GM08714 (cell line): ENCODE results near the gene IGFBP5.

Experiments used
- H3K4me3 ChIP-seq: fragments of 200-500 bp; sonication (Bioruptor generic); 2 replicates; pipeline ENCODE4 v1.5.1; 2014; ENCODE audit warnings: mild to moderate bottlenecking, low read length, inconsistent platforms
- ZNF274 ChIP-seq: IDR thresholded peaks from 2 replicates; pipeline ENCODE4 v1.6.1; 2012; ENCODE audit warnings: mild to moderate bottlenecking, low read depth, low read length

Gene IGFBP5, protein sequence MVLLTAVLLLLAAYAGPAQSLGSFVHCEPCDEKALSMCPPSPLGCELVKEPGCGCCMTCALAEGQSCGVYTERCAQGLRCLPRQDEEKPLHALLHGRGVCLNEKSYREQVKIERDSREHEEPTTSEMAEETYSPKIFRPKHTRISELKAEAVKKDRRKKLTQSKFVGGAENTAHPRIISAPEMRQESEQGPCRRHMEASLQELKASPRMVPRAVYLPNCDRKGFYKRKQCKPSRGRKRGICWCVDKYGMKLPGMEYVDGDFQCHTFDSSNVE

DNA sequence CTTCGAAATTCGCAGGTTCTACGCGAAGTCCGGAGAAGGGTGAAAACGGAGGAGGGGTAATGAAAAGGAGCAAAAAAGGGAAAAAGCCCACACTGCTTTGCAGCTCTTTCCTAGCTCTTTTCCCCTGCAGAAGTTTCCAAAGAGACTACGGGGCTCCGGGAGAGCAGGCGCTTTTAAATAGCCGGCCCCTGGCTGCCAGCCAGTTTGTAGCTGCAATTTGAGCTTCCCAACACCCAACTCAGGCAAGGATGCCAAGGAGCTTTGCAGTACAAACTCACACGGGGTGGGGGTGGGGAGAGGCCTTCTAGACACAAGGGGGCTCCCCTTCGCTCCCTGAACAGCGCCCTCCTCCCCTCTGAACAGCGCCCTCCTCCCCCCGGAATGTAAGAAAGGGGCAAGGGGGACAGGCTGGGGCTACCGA is at the start of gene IGFBP5:
TSS of gene IGFBP5 (minus strand) at position 149 of the 421 bp plus-strand sequence. CDS start 774 bp downstream, outside the sequence.
- H3K4me3 ChIP-seq: no peak within 1 kb of the TSS
- TF ChIP-seq ZNF274: no peak

DNA sequence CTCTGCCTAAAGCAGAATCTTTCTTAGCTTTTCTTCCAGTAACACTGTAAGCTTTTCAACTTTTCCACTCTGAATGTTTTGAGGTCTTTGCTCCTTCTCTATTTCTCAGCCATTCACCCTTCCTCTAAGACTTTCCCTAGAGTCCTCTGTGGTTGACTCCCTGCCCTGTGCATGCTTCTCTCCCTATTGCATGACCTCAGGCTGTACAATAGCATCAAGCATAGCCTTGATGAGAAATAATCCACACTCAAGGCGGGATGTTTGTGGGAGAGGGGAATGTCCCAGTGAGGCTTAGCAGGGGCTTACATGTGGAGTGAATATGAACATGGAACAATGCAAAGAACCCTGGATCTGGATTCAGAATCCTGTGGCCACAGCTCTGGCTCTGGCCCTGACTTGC is 48.4 kb upstream of the IGFBP5 start:
- no peak overlapping the region for H3K4me3 ChIP-seq
- TF ChIP-seq ZNF274: no peak

DNA sequence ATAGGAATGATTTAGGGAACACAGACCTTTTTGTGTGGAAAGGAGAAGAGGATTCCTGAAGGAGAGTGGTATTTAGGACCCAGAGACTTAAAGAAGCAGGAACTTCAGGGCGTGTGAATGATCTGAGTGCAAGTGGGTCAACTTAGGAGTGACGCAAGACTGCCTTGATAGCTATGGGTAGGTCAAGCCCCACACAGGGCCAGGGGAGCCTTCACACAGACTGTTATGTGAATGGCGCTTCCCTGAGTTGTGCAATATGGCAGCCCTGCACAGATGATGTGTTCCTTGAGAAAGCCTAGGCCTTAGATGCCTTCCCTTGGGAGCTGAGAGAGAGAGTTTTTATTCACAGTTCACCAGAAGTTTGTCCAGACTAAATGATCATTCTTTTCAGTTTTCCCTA is 47.1 kb upstream of the IGFBP5 start:
- no peak for TF ChIP-seq ZNF274
- H3K4me3 ChIP-seq: no peak overlapping the region

DNA sequence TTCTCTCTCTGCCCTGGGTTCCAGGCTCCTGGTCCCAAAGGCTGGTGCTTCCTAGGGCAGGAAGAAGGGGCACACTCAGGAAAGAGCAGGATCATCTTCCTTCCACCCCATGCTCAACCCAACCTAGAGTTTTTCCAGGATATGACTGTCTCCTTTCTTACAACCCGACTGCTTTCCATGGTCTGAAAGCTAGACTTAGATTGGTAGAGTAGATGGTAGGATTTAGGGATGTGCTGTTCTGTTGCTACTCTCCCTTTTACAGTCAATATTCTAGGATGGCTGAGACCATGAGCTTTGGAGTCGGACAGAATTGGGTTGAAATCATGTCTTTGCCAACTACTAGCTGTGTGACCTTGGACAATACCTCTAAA is 45.9 kb upstream of the IGFBP5 start:
- no peak overlapping the region for H3K4me3 ChIP-seq
- TF ChIP-seq ZNF274: no peak

DNA sequence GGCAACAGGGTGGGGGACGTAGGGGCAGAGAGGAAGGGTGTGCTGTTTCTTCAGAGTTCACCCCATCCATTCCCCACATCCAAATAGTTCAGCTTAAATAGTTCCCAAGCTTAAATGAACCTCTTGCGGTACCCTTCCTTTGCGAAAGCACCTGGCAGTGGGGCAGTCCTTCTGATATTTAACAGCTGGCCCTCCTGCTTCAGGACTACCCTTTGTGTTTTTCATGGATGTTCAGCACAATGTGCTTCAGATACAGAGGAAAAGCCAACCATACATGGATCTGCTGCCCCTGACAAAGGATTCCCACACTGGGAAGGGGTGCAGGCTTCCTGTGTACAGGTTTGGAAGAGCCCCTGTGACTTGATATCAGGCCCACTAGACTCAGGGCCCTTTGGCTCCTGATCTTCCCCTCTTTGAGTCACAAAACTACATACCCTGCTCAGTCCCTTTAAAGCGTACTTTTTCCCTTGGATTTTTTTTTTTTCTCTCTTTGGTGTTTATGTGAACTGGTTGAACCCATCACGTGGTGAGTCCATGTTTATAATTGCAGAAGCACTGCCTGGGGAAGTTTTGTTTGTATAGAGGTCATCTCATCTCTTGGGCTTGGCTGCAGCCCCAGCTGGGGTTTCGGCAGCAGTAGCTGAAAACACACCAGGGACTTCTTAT is 45.3 kb upstream of the IGFBP5 start:
- no peak for TF ChIP-seq ZNF274
- no peak overlapping the region for H3K4me3 ChIP-seq

DNA sequence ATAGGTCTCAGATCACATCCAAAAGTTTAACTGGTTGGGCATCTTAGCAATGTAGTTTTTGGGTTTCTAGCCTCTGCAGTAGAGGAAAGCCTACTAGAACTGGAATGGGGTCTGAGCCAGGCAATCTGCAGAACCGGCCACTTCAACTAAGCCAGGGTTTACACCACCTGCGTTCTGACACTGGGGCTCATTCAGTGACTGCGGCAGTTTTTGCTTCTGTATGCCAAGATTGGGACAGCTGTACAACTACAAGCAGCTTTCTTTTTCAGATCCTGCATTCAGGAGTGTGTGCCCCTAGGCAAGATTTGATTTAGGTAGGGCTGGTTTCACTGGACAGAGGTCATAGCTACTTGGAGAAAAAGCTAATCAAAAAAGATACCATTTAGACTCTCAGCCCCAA is 43.7 kb upstream of the IGFBP5 start:
- no peak overlapping the region for H3K4me3 ChIP-seq
- no peak for TF ChIP-seq ZNF274

DNA sequence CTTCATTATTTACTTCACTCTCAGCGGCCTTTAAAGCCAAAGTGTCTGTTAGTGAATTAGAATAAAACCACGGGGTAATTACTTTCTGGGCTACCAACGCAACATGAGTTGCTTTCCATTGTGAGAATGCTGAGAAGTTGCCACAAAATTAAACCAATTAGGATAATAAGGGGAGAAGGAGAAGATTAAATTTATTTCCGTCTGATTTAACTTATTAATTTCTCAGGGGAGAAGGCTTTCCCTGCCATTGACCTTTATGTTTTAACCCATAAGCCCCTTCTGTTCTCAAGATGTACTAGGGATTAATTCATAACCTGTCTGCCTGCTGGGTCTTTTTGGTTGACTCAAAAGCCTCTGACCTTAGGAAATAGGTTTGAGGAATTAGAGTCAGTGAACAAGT is 42.3 kb upstream of the IGFBP5 start:
- no peak for TF ChIP-seq ZNF274

DNA sequence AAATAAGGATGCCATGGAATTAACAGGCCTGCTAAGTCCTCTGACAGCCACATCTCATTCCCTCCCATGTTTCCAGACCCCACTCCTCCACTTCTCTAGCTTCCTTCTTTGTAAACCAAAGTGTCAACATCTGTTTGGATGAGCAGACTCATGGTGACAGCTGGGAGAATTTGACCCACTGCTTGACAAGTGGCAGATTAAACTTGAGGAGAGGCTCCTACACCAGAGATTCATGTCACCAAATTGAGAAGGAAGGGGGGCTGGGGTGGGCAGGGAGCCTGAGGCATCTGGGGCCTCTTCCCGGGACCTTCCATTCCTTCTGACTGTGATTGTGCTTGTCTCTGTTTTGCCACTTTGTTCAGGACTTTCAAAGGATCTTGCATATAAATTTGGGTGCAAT is 41.0 kb upstream of the IGFBP5 start:
- TF ChIP-seq ZNF274: no peak
- H3K4me3 ChIP-seq: no peak overlapping the region

More for the DNA sequence above, 42.3 kb upstream of the IGFBP5 start:
- no peak overlapping the region for H3K4me3 ChIP-seq

DNA sequence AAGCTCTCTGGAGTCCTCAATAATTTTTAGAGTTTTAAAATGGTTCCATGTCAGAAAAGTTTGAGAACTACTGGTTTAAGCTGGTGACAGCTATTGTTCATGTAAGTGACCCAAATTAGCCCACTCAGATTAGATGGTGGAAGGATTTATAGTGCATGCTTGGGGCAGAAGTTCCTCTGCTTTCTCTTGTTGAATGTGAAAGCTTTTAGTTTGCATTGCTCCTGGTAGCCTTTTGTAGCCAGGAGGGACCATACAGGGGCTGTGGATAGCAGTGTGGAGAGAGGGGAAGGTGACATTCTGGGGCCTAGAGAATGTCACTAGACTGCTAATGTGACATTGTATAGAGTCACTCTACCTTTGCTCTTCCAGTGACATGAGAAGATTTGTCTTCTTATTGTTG is 40.3 kb upstream of the IGFBP5 start:
- TF ChIP-seq ZNF274: no peak
- no peak overlapping the region for H3K4me3 ChIP-seq

DNA sequence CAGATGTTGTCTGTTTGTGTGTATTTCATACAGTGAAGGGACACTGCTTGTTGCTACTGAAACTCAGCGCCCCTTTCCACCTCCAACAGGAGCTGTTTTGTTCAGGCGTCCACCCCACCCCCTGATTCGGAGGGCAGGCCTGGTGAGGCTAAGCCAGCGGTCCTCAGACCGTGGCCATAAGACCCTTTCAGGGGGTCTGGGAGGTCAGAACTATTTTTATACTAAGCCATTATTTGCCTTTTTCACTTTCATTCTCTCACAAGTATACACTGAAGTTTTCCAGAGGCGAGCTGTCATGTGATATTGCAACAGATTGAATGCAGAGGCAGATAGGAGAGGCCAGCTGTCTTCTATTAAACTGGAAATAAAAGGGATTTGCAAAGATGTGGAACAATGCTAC is 39.7 kb upstream of the IGFBP5 start:
- no peak overlapping the region for H3K4me3 ChIP-seq
- no peak for TF ChIP-seq ZNF274

DNA sequence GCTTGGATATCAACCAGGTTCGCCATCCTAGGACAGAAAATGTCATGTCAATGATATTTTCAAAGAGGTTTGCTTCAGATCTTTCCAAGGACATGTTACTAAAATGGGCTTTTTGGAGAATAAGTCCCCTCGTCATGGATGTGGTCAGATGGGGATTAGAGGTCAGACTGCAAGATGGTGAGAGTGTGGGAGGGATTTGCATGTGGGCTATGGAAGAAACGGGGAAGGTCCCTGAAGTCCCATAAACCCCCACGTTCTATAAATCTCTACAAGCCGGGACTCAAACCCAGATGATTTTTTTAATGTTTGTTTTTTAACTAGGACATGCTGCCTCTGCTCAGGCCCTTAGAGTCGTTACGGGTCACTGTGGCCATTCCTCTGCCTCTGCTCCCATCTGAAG is 37.7 kb upstream of the IGFBP5 start:
- TF ChIP-seq ZNF274: no peak

DNA sequence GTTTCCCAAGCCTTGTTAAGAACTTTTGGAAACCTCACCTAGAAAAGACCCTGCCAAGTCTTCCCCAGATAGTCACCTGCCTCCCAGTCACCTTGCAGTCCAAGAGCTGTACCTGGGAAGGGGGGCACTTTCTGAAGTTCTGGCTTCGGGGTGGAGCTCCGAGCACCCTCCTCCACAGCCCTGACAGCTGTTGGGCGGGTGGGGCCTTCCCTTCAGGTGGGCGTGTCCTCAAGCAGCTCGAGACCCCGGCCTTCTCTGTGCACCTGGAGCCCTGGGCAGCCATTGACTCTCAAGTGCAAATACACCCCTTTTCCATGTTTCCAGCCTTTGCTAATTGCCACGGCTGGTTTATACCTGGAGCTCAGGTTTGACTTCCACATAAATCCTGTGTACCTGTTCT is 37.0 kb upstream of the IGFBP5 start:
- TF ChIP-seq ZNF274: no peak
- no peak overlapping the region for H3K4me3 ChIP-seq

More for the DNA sequence above, 37.7 kb upstream of the IGFBP5 start:
- no peak overlapping the region for H3K4me3 ChIP-seq

DNA sequence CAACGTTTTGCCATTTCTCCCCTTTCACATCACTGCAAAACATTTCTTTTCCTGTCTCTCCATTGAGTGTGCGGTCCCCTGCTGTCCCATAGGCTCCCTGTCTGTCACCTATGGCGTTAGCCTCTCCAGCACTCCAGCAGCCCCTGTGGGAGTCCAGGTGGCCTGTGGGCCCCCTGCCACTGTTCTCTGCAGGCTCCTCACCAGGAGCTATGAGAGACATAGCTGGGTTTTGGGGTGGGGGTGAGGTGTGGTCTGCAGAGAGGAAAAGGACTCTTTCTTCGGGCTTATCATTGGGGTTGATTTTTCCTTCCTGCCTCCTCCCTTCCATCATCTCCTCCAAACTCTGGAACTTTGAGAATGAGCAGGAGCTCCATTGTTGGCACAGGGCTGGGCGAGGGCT is 36.1 kb upstream of the IGFBP5 start:
- H3K4me3 ChIP-seq: no peak overlapping the region
- no peak for TF ChIP-seq ZNF274

DNA sequence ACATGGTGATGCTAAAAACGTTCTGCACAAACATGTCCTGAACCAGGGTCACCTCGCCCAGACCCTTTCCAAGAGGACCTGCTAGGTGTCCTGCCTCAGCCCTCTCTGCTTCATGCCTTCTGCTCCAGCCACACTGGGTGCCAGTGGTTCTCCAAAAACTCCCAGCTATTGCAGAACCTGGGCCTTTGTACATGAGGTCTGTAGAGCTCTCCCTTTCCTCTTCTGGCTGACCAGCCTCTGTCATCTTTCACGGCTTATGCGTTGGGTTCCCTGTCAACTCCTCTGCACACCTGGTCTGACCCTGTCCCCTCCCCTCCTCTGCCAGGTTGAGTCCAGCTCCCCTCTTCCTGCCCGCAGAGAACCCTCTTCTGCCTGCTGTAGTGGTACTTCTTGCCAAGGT is 35.5 kb upstream of the IGFBP5 start:
- TF ChIP-seq ZNF274: no peak
- H3K4me3 ChIP-seq: no peak overlapping the region

DNA sequence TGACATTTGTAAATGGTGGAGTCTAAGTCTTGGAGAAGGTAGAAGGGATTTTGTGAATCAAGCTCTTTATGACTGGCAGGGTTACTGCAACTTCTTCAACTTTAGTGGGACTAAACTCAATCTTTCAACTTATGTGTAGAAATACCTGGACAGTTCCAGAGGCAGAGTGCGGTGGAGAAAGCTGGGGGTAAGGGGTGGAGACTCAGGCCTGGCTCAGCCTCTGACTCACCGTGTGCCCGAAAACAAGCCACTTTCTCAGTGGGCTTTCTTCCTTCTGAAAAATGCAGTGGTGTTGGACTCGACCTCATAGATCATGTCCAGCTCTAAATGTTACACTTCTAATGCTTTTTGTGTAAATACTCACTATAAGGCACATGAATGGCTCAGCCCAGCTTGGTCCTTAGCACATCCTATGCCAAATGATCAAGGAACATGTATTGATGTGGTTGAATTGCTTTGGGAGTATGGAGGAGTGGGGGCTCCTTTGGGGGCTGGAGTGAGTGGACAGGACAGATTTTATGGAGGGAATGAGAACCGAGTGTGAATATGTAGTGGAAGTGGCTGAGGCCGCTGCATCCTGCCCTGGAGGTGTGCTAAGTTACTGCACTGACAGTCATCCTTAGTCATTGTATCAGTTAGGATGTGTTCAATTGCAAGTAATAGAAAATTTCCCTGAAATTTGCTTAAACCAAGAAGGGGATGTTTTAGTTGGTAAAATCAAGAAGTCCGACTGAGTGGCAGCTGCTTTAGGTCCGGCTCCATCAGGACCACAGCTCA is 32.2 kb upstream of the IGFBP5 start:
- no peak for TF ChIP-seq ZNF274
- no peak overlapping the region for H3K4me3 ChIP-seq
